Right renal pelvis (tissue), 4 donors: ENCODE results near the gene CELF3. TPM values are rescaled to one million over a fixed set of nuclear protein-coding genes. Genes with fewer than 3 reads are reported as not detected.

Experiments used
- DNase-seq, 4 donors: peaks; one replicate each; pipeline ENCODE4 v3.0.0-alpha.2; 2013; ENCODE audit warnings: low read depth in 4 of 4, low spot score in 3 of 4, missing footprints in 1 of 4
- polyA plus RNA-seq, 4 donors: library from polyadenylated mRNA; unstranded; fragments of 120-200 nt; gene quantifications; one replicate each; pipeline ENCODE4 v1.2.1, GENCODE V29; 2013; ENCODE audit not compliant: insufficient read length in 4 of 4

Gene CELF3
- polyA plus RNA-seq, 4 donors = 0.07 to 0.57 (median 0.48) TPM

GRCh38 chr1:151720974-151721787 lies 4.6 kb upstream of the CELF3 start, which contains the start of gene RIIAD1:
Gene RIIAD1 (plus strand): TSS chr1:151721522. CDS start chr1:151721537, 15 bp downstream.
- no peak for DNase-seq

DNA sequence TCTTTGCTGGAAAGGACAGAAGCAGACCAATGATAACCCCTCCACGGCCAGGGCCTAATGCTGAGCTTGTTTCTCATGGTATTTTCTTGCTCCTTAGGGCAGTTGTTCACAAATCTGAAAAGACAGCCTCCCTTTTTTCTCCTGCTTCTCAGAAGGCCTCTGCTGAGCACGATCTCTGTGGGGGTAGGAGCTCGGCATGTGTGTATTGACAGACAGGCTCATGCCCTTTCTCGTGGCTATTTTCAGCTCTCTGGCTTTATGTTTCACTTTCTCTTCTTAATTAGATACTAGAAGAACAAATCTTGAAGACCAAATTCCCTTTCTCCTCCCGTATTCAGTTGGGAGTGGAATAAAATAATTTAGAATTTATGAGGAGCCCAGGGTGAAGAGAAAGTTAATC lies 4.0 kb upstream of the CELF3 start:
- no peak for DNase-seq

- DNase-seq = no peak
Measured at GRCh38 chr1:151720125-151720524, 3.5 kb upstream of the CELF3 start.

DNA sequence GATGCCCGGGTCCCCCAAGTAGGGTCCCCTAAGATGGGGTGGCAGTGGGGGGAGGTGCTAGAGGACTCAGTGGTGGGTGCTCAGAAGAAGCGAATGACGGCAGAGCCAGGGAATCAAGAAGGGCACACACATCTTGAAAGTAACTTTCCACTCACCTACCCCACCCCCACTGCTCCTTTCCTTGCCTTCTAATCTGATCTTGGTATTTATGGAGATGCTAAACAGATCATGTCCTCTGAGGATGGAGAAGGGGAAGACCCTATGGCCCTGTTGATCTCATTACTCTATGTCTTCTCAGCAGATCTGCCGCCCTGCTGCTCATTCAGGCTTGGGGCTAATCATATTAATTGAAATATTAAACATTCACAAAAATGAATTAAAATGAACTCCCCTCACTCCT lies 2.1 kb upstream of the CELF3 start:
- no peak for DNase-seq

DNA sequence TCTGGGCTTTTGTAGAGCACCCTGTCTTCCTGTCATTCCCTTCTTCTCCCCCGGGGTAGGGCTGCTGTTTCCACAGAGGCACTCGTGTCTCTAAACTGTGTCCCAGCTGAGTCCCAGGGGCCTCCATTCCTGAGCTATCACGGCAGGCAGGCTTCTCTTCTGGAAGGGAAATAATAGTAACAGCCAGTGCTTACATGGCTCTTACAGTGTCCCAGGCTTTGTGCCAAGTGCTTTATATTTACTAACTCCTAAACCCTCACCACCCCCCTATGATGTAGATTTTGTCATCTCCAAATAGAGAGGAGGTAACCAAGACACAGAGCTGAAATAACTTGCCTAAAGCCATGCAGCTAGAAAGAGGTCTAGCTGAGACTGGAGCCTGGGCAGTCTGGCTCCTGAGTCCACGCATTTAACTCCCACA lies 1.4 kb upstream of the CELF3 start:
- DNase-seq = no peak

DNA sequence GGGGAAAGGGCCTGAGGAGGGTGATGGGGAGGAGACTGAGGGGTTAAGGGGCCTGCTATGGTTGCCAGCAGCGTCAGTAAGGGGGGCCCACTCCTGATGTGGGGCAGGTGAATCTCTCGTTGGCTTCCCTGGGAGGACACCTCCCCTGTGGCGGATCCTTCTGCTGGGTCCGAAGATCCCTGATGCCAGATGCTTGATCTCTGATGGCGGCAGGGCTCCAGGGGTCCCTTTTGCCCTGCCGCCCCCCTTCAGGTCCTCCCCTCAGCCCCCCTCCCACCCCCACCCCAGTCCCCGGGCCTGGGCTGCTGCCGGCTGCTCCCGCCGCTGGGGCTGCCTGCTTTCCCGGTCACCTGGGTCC lies 219 bp downstream of the CELF3 start:
- no peak for DNase-seq

- DNase-seq = no peak
Measured at GRCh38 chr1:151715726-151716404, 738 bp downstream of the CELF3 start.

DNA sequence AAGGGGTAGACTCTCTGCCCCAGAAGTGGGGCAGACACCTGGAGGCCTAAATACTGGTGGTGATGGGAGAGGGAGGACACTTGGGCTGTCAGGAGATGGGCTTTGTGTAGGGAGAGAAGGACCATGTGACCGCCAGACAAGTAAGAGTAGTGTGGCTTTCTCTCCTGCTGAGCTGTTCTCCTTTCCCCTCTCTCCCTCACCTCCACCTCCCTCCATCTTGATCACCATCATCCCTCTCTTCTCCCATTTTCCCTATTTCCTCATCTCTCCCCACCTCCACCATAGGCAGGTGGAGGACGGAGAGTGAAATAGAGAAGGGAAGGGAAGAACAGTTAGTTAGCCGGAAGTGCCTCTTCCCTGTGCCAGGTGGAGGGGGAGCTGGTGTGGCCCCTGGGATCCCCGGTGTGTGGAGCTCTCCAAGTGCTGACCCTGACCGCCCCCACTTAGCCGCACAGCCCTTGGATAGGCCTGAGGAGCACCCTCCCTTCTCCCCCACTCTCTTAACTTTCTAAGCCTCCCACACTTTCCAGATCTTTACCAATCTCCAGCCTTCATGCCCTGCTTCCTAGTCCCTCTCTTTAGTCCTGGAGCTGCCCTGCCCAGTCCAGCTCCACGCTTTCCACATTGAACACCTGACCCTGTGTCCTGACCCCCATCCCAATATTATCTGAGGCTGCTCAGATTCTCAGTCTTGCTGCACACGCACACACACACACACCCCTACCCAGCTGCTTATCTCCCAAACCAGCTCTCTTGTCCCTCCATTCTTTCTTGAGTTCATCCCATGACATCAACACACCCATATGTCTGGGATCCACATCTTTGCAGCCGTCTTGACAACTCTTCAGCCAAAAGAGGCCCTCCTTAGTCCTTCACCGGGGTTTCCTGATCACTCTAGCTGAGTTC lies 1.5 kb downstream of the CELF3 start:
- DNase-seq = no peak

- no peak for DNase-seq
Measured at GRCh38 chr1:151713874-151714273, 2.7 kb downstream of the CELF3 start.

DNA sequence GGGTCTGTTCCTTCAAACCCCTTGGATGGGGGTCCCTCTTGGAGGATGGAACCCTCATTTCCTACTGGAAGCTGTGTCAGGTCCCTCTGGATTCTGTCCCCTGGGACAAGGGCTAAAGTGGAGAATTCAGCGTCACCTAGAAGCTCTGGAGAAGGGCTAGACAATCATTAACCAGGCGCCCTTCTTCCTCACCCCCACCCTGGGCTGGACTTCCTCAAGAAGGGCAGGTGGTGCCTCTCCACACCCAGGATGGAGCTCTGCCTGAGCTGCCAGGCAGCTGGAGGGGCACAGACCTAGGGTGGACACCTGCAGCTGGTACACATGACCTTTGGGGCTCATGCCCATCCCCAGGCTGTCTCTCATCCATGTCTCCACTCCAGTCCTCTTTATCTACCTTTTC lies 3.6 kb downstream of the CELF3 start:
- DNase-seq = no peak

- DNase-seq = no peak
Measured at GRCh38 chr1:151711951-151712350, 4.7 kb downstream of the CELF3 start.

- no peak for DNase-seq
Measured at GRCh38 chr1:151711044-151711800, 5.4 kb downstream of the CELF3 start.

GRCh38 chr1:151710187-151710840 lies 6.3 kb downstream of the CELF3 start:
- no peak for DNase-seq

DNA sequence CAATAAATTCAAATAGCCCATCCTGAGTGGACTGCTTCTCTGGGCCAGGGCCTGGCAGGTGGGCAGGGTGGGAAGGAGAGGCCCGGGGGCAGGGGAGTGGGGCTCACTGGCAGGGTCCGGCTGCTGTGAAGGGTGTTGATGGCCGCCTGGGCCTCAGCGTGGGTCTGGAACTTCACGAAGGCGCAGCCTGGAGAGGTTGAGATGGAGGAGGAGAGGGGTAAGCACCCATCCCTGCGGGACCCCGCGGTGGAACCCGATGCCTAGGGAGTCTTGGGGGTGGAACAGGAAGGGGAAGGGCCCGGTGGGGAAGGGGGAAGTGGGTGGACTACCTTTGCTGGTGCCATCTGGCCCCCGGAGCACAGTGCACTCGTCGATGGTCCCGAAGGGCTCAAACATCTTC lies 7.7 kb downstream of the CELF3 start:
- DNase-seq = no peak

DNA sequence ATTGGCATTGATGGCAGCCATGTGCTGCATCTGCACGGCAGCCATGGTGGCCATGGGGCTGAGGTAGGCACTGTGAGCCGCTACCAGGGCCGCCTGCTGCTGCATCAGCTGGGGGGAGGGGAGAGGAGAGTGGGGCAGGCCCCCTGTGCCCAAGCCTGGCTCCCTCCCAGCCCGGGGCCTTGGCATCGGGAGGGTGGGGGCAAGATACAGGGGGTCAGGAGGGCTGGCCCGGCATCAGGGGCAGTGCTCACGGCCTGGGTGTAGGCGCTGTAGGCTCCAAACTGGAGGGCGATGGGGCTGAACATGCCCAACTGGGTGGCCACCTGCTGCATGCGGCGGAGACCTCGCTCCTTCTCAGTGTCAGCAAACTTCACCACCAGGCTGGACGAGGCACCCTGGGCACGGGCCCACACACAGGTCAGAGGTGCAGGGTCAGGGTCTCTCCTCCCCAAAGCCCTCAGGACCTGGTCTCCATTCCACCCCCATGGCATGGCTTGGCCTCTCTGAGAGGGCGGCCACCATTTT lies 9.0 kb downstream of the CELF3 start:
- DNase-seq = no peak

DNA sequence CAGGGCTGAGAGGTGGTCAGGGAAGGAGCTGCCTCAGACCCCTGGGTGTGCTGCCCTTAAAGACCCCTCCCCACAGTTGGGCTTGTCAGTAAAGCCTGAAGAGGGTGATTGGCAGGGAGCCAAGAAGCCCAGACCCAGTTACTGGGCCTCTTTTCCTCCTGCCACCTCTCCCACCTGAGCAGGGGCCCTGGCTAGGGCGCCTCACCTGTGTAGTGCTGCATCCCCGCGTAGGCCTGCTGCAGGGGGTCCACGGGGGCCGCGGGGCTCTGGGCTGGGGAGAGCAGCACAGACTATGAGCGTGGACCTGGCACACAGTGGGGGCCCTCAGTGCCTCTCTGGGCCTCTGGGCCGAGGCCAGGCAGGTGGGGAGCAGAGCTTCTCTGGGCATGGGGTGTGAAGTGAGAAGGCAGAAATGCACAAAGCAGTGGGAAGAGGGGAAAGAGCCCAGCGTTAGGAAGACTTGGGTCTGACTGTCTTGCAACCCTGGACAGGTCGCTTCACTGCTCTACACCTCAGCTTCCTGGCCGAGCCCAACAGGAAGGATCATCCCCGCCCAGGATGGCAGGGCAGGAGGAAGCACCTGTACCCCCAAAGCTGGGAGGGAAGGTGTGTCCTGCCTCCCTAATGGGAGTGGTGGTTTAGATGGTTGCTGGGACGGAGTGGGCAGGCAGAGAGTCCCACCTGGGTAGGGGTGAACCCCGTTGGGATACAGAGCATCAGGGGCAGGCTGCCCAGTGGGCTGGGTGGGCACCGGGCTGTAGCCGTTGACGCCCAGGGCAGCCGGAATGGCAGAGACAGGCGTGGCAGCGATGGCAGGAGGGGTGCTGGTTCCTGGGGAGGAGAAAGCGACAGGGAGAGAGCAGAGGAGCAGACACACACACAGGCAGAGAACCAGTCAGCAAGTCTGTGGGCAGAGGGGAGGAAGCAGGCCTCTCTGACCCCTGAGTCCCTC lies 9.9 kb downstream of the CELF3 start:
- DNase-seq = no peak

GRCh38 chr1:151705753-151706463 lies 10.7 kb downstream of the CELF3 start:
- DNase-seq = no peak

- no peak for DNase-seq
Measured at GRCh38 chr1:151705146-151705545, 11.5 kb downstream of the CELF3 start.
